ENCODE results near the gene MAP2. TPM values are rescaled to one million over a fixed set of nuclear protein-coding genes. Genes with fewer than 3 reads are reported as not detected.
"Not testable (repeated sequence)": the region's sequence is repeated elsewhere in the genome, so short reads cannot be mapped to it uniquely, and the experiment has no call there.

MAP2 gene
- polyA plus RNA-seq, 1 donor (not counting 4 experiments of a cell fraction or from before 2014, with no cell fraction given) = 16.2 TPM

DNA sequence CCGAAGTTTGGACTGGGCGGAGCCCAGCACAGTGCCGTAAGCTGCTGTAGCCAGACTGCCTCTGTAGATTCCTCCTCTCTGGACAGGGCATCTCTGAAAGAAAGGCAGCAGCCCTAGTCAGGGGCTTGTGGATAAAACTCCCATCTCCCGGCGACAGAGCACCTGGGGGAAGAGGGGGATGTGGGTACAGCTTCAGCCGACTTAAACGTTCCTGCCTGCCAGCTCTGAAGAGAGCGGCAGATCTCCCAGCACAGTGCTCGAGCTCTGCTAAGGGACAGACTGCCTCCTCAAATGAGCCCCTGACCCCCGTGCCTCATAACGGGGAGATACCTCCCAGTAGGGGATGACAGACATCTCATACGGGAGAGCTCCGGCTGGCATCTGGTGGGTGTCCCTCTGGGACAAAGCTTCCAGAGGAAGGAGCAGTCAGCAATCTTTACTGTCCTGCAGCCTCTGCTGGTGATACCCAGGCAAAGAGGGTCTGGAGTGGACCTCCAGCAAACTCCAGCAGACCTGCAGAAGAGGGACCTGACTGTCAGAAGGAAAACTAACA lies 71.3 kb downstream of the MAP2 start:
- H4K20me1 ChIP-seq (ENCODE audit: control insufficient read depth, extremely low read depth, insufficient read depth, low read length); H3K27me3 ChIP-seq (ENCODE audit: control insufficient read depth, extremely low read depth, insufficient read depth, low read length); FAIRE-seq; H2AFZ ChIP-seq (ENCODE audit: control insufficient read depth, low read length); H3K9me3 ChIP-seq (ENCODE audit: control insufficient read depth, low read depth, low read length); H3K79me2 ChIP-seq (ENCODE audit: control insufficient read depth, insufficient read depth, low read length); H3K36me3 ChIP-seq (ENCODE audit: control insufficient read depth in 2 of 2, extremely low read depth in 1 of 2, insufficient read depth in 2 of 2, low read length in 2 of 2); H3K4me3 ChIP-seq (ENCODE audit: control insufficient read depth in 2 of 3, extremely low read depth in 1 of 3, insufficient read depth in 2 of 3, low read depth in 1 of 3, low read length in 3 of 3); dilution Hi-C loops (cut with MboI; ENCODE audit: extremely low pct_ligation_motif_present, low sequenced_read_pairs); DNase-seq (ENCODE audit: low read depth, low spot score); H3K9me1 ChIP-seq (ENCODE audit: control insufficient read depth, extremely low read depth, insufficient read depth, low read length): not testable (repeated sequence)
- peak overlapping the region; percentile 83 for H3K4me2 ChIP-seq (ENCODE audit: control insufficient read depth, extremely low read depth, insufficient read depth, low read depth, low read length)
- peak overlapping the region; percentile 67 for H3K27ac ChIP-seq (ENCODE audit: control insufficient read depth, insufficient read depth, low read length)
- peak overlapping the region; percentile 31 for H3K9ac ChIP-seq (ENCODE audit: control insufficient read depth, extremely low read depth, insufficient read depth, low read length)
- H3K4me1 ChIP-seq (ENCODE audit: control insufficient read depth, extremely low read depth, insufficient read depth, low read length) = peaks cover 17% of the 10 kb centered on the region

DNA sequence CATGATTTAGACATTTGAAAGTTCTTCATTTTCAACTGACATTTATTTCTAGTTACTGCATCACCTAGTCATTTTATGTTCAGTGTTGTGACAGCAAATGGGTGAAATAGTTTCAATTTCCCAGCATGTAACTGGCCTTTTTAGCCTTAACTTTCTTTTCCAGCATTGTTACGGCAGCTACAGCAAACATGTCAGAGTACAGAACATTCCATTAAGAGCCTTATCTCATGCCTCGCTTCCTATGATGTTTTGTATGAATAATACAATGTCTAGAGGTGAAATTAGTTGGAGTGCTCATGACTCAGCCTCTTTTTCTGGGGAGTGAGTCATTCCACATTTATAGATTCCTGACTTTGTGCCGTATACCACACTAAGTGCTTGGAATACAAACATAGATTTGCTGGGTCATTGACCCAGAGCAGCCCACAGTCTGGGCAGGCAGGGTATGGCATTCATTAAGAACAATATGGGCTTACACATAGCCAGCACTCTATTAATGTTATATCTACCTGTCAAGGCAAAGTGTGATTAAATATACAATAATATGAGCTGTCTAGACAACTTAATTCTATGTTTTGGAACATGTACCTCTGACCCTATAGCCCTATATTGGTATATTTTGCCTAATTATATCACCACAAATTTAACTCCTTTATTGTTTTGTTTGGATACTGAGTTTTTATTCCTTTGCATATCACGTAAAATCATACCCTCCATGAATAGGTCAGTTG lies 72.2 kb downstream of the MAP2 start:
- Histone ChIP-seq H2AFZ (ENCODE audit: control insufficient read depth, low read length) (peak overlapping the region; percentile 10), H3K4me2 (ENCODE audit: control insufficient read depth, extremely low read depth, insufficient read depth, low read depth, low read length) (peak overlapping the region; percentile 83), H3K4me1 (ENCODE audit: control insufficient read depth, extremely low read depth, insufficient read depth, low read length) (peaks cover 17% of the 10 kb centered on the region), H4K20me1 (ENCODE audit: control insufficient read depth, extremely low read depth, insufficient read depth, low read length) (no peaks in the 10 kb centered on the region), H3K9me3 (ENCODE audit: control insufficient read depth, low read depth, low read length) (no peaks in the 10 kb centered on the region), H3K4me3 (ENCODE audit: control insufficient read depth in 2 of 3, extremely low read depth in 1 of 3, insufficient read depth in 2 of 3, low read depth in 1 of 3, low read length in 3 of 3) (peak overlapping the region in 1 of 3 experiments; percentile 24), H3K27me3 (ENCODE audit: control insufficient read depth, extremely low read depth, insufficient read depth, low read length) (no peaks in the 10 kb centered on the region), H3K27ac (ENCODE audit: control insufficient read depth, insufficient read depth, low read length) (peak overlapping the region; percentile 67), H3K79me2 (ENCODE audit: control insufficient read depth, insufficient read depth, low read length) (no peaks in the 10 kb centered on the region), H3K9me1 (ENCODE audit: control insufficient read depth, extremely low read depth, insufficient read depth, low read length) (no peaks in the 10 kb centered on the region), H3K9ac (ENCODE audit: control insufficient read depth, extremely low read depth, insufficient read depth, low read length) (peak overlapping the region; percentile 25), H3K36me3 (ENCODE audit: control insufficient read depth in 2 of 2, extremely low read depth in 1 of 2, insufficient read depth in 2 of 2, low read length in 2 of 2) (peaks cover 0 to 1% of the 10 kb centered on the region in 2 experiments)
- no peak for TF ChIP-seq EZH2 (IDR thresholded peaks at IDR 0.05; ENCODE audit: low read length)
- TF ChIP-seq, protein P1, sequence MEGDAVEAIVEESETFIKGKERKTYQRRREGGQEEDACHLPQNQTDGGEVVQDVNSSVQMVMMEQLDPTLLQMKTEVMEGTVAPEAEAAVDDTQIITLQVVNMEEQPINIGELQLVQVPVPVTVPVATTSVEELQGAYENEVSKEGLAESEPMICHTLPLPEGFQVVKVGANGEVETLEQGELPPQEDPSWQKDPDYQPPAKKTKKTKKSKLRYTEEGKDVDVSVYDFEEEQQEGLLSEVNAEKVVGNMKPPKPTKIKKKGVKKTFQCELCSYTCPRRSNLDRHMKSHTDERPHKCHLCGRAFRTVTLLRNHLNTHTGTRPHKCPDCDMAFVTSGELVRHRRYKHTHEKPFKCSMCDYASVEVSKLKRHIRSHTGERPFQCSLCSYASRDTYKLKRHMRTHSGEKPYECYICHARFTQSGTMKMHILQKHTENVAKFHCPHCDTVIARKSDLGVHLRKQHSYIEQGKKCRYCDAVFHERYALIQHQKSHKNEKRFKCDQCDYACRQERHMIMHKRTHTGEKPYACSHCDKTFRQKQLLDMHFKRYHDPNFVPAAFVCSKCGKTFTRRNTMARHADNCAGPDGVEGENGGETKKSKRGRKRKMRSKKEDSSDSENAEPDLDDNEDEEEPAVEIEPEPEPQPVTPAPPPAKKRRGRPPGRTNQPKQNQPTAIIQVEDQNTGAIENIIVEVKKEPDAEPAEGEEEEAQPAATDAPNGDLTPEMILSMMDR (optimal IDR thresholded peaks at IDR 0.05 in 1 of 3, IDR thresholded peaks at IDR 0.05 in 1 of 3, conservative IDR thresholded peaks at IDR 0.05 in 1 of 3; ENCODE audit: extremely low read depth in 1 of 3, insufficient read depth in 2 of 3, low read length in 3 of 3) = no peak
- DNase-seq (ENCODE audit: low read depth, low spot score) = peak; percentile 67
- FAIRE-seq = peak; percentile 95
- dilution Hi-C loops (cut with MboI; ENCODE audit: extremely low pct_ligation_motif_present, low sequenced_read_pairs) = no loop called here
